ENCODE results near the gene HSD17B8. TPM values are rescaled to one million over a fixed set of nuclear protein-coding genes. Genes with fewer than 3 reads are reported as not detected.

Gene HSD17B8
- polyA plus RNA-seq (ENCODE audit: insufficient read length) = 23.9 TPM
- long read RNA-seq, donor 1, transcript HSD17B8-203 (9 exons, 990 nt) = major isoform, 17 of 23 reads
- long read RNA-seq, donor 1, partial matches to known transcripts = 6 of 23 reads
- long read RNA-seq, donor 1, other reads (novel, unspliced or antisense) = 0 of 23 reads
- long read RNA-seq, donor 2, transcript HSD17B8-203 (9 exons, 990 nt) = major isoform, 9 of 9 reads
- long read RNA-seq, donor 2, partial matches to known transcripts = 0 of 9 reads
- long read RNA-seq, donor 2, other reads (novel, unspliced or antisense) = 0 of 9 reads
- long read RNA-seq, donor 3, transcript HSD17B8-203 (9 exons, 990 nt) = major isoform, 5 of 5 reads
- long read RNA-seq, donor 3, partial matches to known transcripts = 0 of 5 reads
- long read RNA-seq, donor 3, other reads (novel, unspliced or antisense) = 0 of 5 reads
- long read RNA-seq, donor 4, partial matches to known transcripts = 0 of 2 reads
- long read RNA-seq, donor 4, other reads (novel, unspliced or antisense) = 0 of 2 reads
- long read RNA-seq, donor 5, transcript HSD17B8-203 (9 exons, 990 nt) = major isoform, 18 of 18 reads
- long read RNA-seq, donor 5, partial matches to known transcripts = 0 of 18 reads
- long read RNA-seq, donor 5, other reads (novel, unspliced or antisense) = 0 of 18 reads
- long read RNA-seq, donor 6, transcript HSD17B8-203 (9 exons, 990 nt) = major isoform, 10 of 10 reads
- long read RNA-seq, donor 6, partial matches to known transcripts = 0 of 10 reads
- long read RNA-seq, donor 6, other reads (novel, unspliced or antisense) = 0 of 10 reads
- long read RNA-seq, donor 7, transcript HSD17B8-203 (9 exons, 990 nt) = major isoform, 12 of 12 reads
- long read RNA-seq, donor 7, partial matches to known transcripts = 0 of 12 reads
- long read RNA-seq, donor 7, other reads (novel, unspliced or antisense) = 0 of 12 reads
- long read RNA-seq, donor 8, partial matches to known transcripts = 0 of 4 reads
- long read RNA-seq, donor 8, other reads (novel, unspliced or antisense) = 0 of 4 reads

DNA sequence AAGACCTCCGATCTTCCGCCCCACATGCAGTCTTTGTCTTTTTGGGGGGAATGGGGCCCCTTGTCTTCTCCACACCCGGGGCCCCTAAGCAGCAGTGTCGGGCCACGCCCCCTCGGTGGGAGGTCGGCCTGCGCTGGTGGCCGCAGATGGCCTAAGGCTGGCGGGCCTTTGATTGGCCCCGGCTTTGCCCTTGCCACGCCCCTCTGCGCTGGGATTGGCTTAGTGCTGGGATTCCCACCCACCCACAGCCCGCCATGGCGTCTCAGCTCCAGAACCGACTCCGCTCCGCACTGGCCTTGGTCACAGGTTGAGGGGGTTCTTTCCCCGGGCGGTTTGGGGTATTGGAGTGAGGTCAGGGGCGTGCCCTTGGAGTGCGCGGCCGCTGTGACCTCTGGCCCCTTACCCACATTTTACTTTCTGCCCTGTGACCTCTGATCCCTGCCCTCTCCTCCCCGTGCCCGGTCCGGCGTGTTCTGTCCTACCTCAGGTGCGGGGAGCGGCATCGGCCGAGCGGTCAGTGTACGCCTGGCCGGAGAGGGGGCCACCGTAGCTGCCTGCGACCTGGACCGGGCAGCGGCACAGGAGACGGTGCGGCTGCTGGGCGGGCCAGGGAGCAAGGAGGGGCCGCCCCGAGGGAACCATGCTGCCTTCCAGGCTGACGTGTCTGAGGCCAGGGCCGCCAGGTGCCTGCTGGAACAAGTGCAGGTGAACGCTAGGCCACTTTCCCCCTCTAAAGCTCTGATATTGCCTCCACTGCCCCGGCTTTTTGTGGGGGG, at the start of gene HSD17B8:
TSS of gene HSD17B8 (plus strand) at position 241 of the 776 bp plus-strand sequence. CDS start at position 255, 14 bp downstream.
- peak; percentile 94 for DNase-seq

DNA sequence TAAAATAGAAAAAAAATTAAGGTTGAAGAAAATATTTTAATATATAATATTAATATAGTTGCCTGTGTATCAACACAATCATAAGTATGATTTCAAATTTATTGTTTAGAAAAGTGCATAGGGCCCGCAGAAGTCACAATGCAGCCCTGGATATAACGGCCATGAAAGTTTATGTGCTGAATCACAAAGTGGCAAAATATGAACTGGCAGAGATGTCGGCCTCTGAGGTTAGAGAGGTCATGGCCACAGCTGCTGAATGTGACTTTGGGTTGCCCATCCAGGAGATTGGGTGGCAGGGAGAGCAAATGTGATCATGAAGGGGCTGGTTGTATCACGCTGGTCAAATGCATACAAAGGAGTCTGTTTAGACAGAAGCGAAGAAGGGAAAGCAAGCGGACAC, 47.9 kb upstream of the HSD17B8 start:
- DNase-seq = no peak

- DNase-seq = no peak
Observed at GRCh38 chr6:33156964-33157363, 47.5 kb upstream of the HSD17B8 start.

DNA sequence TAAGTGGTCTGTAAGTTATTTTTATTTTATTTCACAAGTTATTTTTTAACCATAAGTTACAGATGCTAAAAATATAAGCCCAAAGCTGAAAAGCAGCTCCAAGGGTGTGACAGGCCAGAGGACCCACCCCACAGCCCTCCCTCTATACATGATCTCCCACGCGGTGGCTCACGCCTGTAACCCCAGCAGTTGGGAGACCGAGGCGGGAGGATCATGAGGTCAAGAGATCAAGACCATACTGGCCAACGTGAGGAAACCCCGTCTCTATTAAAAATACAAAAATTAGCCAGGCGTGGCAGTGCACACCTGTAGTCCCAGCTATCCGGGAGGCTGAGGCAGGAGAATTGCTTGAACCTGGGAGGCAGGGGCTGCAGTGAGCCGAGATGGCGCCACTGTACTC, 44.4 kb upstream of the HSD17B8 start:
- DNase-seq = no peak

DNA sequence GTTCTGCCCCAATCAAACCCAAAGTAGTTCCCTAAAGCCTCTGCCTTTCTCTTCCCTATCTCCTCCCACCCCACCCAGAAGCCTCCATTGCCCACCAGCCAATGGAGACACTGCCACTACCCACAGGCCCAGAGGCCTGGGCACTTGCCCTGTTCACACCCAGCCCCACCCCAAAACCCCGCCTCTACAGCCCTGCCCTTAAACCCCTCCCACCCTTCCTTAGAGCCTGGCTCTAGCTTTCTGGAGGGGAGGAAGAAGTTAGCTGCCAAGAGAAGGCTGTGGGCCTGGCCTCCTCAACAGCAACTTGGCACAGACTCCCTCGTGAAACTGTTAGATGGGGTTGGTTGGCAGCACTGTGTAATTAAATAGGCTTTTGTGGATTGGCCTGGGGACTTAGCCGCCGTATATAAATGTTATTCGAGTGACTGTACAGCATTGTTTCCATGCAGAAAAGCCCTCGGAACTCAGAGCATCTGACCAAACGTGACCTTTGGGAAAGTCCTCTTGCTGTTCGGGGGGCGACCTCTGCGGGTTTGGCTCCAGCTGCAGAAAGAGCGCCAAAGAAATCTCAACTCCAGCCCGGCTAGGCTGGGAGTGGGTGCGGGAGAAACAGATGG, 43.6 kb upstream of the HSD17B8 start:
- DNase-seq = no peak

- DNase-seq = peak; percentile 52
Observed at GRCh38 chr6:33161354-33162331, 42.8 kb upstream of the HSD17B8 start.

- no peak for DNase-seq
Observed at GRCh38 chr6:33163540-33163939, 40.9 kb upstream of the HSD17B8 start.

DNA sequence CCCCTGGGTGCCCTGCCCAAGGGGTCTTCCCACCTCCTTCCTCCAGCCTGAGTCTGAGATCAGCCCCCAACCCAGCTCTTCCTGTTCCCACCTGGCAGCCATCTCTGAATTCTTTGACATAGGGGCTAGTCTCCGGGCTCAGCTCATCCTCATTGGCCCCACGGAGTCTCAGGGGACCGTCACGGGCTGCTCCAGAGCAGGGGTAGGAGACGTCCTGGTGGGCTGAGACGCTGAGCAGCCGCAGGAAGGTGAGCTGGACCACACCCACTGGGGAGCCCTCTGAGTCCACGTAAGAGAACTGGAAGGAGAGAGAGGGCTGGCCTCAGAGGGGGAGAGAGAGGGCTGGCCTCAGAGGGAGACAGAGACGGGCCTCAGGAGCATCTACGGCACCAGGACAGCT, 40.3 kb upstream of the HSD17B8 start:
- no peak for DNase-seq

DNA sequence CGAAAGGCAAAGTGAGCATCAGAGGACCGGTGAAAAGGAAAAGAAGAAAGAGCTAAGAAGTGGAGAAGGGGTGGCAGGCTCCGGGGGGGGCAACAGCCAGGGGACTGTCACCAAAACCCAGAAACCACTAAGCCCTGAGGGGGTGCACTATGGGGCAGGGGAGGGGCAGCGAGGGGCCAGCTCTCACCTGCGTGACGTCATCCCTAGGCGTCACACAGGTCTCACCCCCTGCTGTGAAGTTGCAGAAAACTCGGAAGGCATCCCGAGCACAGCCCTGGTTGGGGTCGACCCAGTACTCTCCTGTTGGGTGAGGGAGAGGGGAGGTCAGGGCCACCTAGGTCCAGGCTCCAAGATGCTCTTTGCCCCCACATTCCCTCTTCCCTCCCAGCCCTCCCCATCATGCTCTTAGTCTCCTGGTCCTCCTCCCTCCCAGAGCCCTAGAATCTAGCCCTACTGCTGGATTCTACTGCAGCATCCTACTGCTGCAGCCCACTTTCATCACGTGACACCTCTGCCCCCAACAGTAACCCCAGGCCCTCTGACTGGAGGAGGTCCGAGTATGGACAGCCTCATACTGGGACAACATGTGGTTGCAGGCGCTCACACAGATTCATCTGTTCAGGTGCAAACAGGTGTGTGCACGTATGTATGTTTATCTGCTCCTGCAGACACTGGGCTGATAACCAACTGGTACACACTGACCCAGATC, 39.6 kb upstream of the HSD17B8 start:
- no peak for DNase-seq

- DNase-seq = no peak
Observed at GRCh38 chr6:33165581-33166258, 38.7 kb upstream of the HSD17B8 start.

GRCh38 chr6:33166363-33166762, 38.1 kb upstream of the HSD17B8 start:
- no peak for DNase-seq

- DNase-seq = no peak
Observed at GRCh38 chr6:33166811-33167210, 37.6 kb upstream of the HSD17B8 start.

DNA sequence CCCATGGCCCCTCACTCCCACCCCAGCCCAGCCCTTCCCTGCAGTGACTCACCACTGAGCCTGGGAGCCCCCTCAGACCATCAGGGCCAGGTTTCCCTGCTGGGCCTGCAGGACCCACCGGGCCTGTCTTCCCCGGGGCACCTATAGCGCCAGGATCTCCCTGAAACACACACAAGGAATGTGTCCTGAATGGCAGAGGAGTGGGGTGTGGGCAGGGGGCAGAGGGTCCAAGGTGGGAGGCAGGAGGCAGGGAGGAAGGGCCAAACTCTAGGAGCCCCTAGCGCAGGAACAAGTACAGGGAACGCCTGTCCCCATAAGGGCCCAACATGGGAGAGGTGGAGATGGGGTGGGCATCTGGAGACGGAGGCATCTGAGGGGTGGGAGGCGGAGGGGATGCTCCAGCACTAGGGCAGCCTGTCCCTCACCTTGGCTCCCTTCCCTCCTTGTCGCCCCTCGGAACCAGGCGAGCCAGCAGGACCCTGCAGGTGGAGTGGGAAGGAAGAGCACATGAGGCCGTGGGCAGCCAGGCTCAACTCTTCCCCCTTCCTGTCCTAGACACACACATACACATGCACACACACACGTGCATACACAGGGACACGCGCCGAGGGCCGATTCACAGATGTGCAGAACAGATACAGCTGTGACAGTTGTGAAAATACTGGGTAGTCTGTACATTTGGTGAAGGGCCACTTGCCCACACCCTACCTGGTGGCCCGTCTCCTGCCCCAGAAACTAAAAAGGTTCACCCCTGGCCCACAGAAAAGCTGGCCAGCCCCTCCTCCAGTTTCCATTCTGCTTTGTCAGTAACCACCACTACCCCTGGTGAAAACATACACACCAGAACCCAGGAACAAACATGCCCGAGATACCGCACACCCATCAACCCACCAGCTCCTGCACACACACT, 36.8 kb upstream of the HSD17B8 start:
- DNase-seq = no peak

DNA sequence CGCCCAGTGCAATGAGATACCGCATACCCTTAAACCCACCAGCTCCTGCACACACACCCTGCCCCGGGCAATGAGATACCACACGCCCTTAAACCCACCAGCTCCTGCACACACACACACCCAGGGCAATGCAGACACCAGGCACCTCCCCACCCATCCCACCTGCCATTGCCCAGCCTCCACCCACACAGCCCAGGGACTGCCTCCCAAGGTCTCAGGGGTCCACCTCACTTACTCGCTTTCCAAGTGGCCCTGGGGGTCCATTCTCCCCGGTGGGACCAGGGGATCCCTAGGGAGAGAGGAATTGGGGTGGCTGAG, 36.2 kb upstream of the HSD17B8 start:
- no peak for DNase-seq

DNA sequence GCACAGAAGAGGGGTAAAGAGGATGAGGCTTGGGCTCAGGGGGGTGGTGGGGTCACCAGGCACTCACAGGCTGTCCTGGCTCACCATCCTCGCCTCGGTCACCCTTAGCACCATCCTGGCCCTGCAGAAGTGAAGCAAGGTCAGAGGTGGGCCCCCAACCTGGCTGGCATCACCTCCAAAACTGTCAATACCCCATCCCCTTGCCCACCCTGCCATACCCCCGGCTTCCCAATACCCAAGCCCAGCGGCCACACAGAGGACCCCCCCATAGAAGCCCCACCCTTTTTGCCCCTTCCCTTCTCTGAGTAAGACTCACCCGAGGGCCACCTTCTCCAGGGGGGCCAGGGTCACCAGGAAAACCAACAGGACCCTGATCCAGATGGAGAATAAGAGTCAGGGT, 35.8 kb upstream of the HSD17B8 start:
- no peak for DNase-seq

DNA sequence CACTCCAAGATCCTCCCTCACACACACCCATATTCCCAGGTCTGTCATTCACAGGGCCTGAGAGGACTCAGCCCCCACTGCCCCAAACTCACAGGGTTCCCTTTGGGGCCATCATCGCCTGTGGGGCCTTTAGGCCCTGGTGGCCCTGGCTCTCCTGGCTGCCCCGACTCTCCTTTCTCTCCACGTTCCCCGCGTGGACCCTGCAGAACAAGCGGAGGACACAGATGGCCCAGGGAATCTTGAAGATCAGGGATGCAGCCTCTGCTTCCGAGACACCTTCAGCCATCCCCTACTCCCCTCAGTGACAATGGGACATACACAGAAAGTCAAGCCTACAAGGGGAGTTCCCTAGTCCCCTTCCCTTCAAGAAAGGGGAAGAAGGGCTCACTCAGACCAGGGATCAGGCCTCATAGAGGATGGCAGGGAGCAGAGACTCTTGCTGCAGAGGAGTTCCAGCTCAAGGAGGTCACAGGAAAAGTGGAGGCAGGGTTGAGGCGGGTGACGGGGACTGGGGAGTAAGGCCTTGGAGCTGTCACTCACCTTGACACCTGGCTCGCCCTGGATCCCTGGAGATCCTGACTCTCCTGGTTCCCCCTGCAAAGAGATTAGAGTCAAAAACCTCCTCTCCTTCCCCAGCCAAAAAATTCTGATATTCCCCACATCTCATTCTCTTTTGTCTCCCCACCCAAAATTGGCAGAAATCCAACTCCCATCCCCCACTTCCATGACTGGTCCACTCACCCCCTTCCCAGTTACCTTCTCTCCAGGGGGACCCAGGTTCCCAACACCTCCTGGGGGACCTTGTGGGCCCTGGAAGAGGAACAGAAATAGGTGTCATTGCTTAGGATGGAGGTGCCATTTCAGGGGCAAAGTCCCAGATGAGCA, 34.9 kb upstream of the HSD17B8 start:
- no peak for DNase-seq
